GM12892 (cell line): ENCODE measurements around the gene TMEM92.

ENCODE experiments used
- POLR2A ChIP-seq: IDR thresholded peaks from 2 replicates; pipeline ENCODE4 v1.6.1; 2011; ENCODE audit warnings: low read depth, low read length, control low read depth
- POLR2AphosphoS5 ChIP-seq: IDR thresholded peaks from 2 replicates; pipeline ENCODE4 v1.6.1; 2011; ENCODE audit warnings: low read depth, low read length, control low read depth

DNA sequence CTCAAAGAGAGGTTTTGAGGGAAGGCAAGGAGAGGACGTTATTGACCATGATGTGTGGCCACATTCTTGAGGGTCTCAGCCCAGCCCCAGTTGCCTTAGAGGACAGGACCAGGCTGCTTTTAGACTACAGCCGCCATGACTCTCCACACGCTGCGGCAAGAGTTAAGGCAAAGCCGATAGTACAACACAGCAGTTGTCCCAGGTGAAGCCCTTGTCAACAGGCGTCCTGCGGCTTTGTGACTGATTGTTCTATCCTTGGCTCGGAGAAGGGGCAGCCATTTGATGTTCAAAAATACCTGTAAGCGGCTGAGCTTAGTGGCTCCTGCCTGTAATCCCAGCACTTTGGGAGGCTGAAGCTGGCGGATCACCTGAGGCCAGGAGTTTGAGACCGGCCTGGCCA is 28.8 kb downstream of the TMEM92 start:
- no peak for TF ChIP-seq POLR2AphosphoS5
- TF ChIP-seq POLR2A = no peak
